Measurements from ENCODE around the gene HOXA3. TPM values are rescaled to one million over a fixed set of nuclear protein-coding genes. Genes with fewer than 3 reads are reported as not detected.
A peak's percentile ranks its signal among the peaks of the same experiment; 100 is the strongest.

Gene HOXA3
- total and polyA plus RNA-seq, 4 donors = 3.8 to 20.8 (median 10.9) TPM

DNA sequence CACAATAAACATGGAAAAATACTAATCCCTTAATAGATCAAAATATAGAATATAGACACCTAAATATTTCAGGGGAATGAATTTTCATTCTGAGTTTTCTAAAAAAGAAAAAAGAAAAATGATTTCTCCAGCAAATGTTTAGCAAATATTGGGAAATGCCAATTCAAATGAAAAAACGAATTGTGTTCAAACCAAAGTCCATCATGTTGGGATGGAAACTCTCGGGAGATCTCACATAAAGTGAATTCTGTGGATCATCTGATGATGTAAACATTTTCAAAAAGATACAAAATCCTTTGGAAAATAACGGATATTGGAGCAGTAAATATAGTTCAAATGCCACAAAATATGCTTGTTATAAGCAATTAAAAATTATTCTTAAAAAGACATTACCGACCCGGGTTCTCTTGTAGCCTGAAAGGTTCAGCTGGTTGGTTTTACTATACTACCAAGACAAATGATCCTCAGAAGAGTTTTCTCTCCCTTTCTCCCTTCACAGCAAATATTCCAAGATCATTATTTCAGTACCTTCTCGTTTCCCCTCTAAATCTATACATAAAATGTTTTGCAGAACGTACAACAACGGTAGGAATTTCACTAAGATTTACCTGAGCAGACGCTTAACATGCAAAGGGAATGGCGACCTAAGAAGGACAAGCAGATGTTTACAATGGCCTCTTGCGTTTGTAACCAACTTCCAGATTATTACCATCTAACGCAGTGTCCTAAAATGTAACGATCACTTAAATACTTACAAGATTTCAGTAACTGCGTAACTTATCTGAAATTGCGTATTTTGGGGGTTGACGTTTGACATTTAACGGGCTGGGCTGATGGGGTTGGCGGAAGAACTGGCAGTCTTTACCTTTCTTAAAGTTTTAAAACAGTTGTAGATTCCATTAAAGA, 45.0 kb upstream of the HOXA3 start:
- Histone ChIP-seq H3K27ac (ENCODE audit: low read depth in 1 of 2, low read length in 2 of 2) (no peak overlapping the region), H3K4me1 (ENCODE audit: control insufficient read depth in 1 of 2, insufficient read depth in 2 of 2, low read length in 2 of 2) (no peaks in the 10 kb centered on the region), H3K9me3 (ENCODE audit: control insufficient read depth, low read length) (no peaks in the 10 kb centered on the region), H3K4me3 (ENCODE audit: low read length in 2 of 2) (no peak overlapping the region), H3K27me3 (ENCODE audit: control insufficient read depth in 1 of 2, insufficient read depth in 2 of 2, low read length in 1 of 2) (peaks cover 0 to 2% of the 10 kb centered on the region in 2 donors), H3K36me3 (ENCODE audit: control insufficient read depth in 1 of 2, insufficient read depth in 2 of 2, low read length in 1 of 2) (no peaks in the 10 kb centered on the region)
- WGBS, 2 donors = 29 to 30% methylated on average over 18 of the region's 18 CpGs
- ATAC-seq (ENCODE audit: low FRiP score) (no peak), DNase-seq (no peak)
- intact Hi-C loops (cut with DNase I) = loop anchor here (5.0 to 10.0 kb wide), 4 partner anchors 717 to 897 kb away; no protein-coding TSS in a partner anchor

DNA sequence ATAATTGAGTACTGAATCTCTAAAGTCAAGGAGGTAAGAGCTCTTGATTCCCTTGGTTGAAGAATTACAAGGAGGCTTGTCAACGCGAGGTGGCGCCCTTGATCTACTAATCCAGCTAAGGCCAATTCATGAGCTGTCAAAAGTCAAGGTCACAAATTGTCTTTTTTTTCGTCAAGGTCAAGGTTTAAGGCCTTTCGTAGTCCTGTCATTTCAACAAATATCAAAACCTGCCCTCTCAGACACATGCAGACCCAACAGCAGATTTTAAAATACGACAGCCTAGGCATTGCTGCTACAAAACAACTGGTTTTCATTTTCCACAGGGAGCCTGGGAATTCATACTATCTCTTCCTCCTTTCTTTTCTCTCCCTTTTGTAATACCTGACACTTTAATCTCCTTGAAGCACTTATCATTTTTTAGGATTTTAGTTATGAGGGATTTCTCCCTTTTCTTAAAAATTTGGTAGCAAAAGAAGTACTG, 43.9 kb upstream of the HOXA3 start:
- H3K9me3 ChIP-seq (ENCODE audit: control insufficient read depth, low read length) = no peaks in the 10 kb centered on the region
- ATAC-seq (ENCODE audit: low FRiP score) = peak; percentile 71
- 4 to 5% methylated on average over 6 of the region's 6 CpGs for WGBS, 2 donors
- no peak overlapping the region for H3K4me3 ChIP-seq (ENCODE audit: low read length in 2 of 2)
- intact Hi-C loops (cut with DNase I) = loop anchor here (5.0 to 10.0 kb wide), 4 partner anchors 718 to 898 kb away; no protein-coding TSS in a partner anchor
- no peak overlapping the region for H3K27ac ChIP-seq (ENCODE audit: low read depth in 1 of 2, low read length in 2 of 2)
- H3K36me3 ChIP-seq (ENCODE audit: control insufficient read depth in 1 of 2, insufficient read depth in 2 of 2, low read length in 1 of 2) = no peaks in the 10 kb centered on the region
- DNase-seq = peak; percentile 88 to 95
- H3K4me1 ChIP-seq (ENCODE audit: control insufficient read depth in 1 of 2, insufficient read depth in 2 of 2, low read length in 2 of 2) = no peaks in the 10 kb centered on the region
- peaks cover 0 to 2% of the 10 kb centered on the region in 2 donors for H3K27me3 ChIP-seq (ENCODE audit: control insufficient read depth in 1 of 2, insufficient read depth in 2 of 2, low read length in 1 of 2)

DNA sequence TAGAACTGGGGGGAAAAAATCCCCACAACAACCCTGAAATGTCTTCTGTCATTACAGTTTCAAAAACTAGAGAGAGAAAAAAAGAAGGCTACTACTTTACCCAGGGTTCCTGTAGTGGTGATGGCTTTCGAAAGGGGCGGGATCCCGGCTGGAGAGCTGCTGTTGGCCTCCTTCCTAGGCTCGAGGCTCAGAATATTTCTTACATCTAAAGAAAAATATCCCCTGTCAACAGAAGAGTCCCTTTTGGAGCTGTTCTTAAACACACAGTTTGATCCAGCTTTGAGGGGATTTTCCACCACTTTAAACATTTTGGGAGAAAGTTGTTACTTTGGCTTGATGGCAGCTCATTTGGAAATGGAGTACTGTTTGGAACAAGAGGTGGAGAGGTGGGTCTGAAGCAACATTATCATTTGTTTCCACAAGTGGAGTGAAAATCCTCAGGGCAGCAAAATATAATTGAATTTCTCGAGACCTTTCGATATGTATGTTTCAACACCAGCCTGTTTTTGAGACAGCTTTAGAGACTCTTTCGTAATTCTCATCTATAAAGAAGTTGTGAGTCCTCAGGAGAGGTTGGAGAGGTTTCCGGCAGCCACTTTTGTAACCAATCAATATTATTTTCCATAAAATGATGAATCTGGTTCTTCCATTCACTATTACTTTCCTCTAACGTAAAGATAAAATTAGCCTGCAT, 42.5 kb upstream of the HOXA3 start:
- no peak overlapping the region for H3K4me3 ChIP-seq (ENCODE audit: low read length in 2 of 2)
- ATAC-seq (ENCODE audit: low FRiP score) (no peak), DNase-seq (no peak)
- 34 to 41% methylated on average over 9 of the region's 9 CpGs for WGBS, 2 donors
- intact Hi-C loops (cut with DNase I) = loop anchor here (5.0 to 10.0 kb wide), 4 partner anchors 720 to 900 kb away; no protein-coding TSS in a partner anchor
- no peaks in the 10 kb centered on the region for H3K36me3 ChIP-seq (ENCODE audit: control insufficient read depth in 1 of 2, insufficient read depth in 2 of 2, low read length in 1 of 2)
- H3K4me1 ChIP-seq (ENCODE audit: control insufficient read depth in 1 of 2, insufficient read depth in 2 of 2, low read length in 2 of 2) = no peaks in the 10 kb centered on the region
- H3K27ac ChIP-seq (ENCODE audit: low read depth in 1 of 2, low read length in 2 of 2) = no peak overlapping the region
- peaks cover 0 to 2% of the 10 kb centered on the region in 2 donors for H3K27me3 ChIP-seq (ENCODE audit: control insufficient read depth in 1 of 2, insufficient read depth in 2 of 2, low read length in 1 of 2)
- no peaks in the 10 kb centered on the region for H3K9me3 ChIP-seq (ENCODE audit: control insufficient read depth, low read length)

DNA sequence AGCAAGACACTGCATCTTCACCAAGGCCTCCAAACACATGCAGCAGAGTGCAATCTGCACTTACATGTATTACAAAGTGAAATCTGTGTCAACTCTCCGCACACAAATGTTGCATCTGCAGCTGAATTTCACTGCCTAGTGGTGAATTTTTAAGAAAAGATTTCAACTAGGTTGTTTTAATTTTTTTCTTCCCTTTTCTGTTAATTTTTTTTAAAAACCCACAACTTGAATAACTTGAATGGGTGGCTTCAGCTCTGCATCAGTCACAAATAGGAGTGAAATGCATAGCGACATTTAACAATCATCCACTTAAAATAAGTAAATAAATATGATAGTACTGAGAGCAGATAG, 41.6 kb upstream of the HOXA3 start:
- Histone ChIP-seq H3K27ac (ENCODE audit: low read depth in 1 of 2, low read length in 2 of 2) (no peak overlapping the region), H3K4me3 (ENCODE audit: low read length in 2 of 2) (no peak overlapping the region), H3K4me1 (ENCODE audit: control insufficient read depth in 1 of 2, insufficient read depth in 2 of 2, low read length in 2 of 2) (no peaks in the 10 kb centered on the region), H3K9me3 (ENCODE audit: control insufficient read depth, low read length) (no peaks in the 10 kb centered on the region), H3K36me3 (ENCODE audit: control insufficient read depth in 1 of 2, insufficient read depth in 2 of 2, low read length in 1 of 2) (no peaks in the 10 kb centered on the region), H3K27me3 (ENCODE audit: control insufficient read depth in 1 of 2, insufficient read depth in 2 of 2, low read length in 1 of 2) (peaks cover 0 to 2% of the 10 kb centered on the region in 2 donors)
- ATAC-seq (ENCODE audit: low FRiP score) (no peak), DNase-seq (no peak)
- WGBS, 2 donors = 61 to 75% methylated on average over 2 of the region's 2 CpGs
- intact Hi-C loops (cut with DNase I) = loop anchor here (10.0 kb wide), 2 partner anchors 721 to 901 kb away; no protein-coding TSS in a partner anchor

DNA sequence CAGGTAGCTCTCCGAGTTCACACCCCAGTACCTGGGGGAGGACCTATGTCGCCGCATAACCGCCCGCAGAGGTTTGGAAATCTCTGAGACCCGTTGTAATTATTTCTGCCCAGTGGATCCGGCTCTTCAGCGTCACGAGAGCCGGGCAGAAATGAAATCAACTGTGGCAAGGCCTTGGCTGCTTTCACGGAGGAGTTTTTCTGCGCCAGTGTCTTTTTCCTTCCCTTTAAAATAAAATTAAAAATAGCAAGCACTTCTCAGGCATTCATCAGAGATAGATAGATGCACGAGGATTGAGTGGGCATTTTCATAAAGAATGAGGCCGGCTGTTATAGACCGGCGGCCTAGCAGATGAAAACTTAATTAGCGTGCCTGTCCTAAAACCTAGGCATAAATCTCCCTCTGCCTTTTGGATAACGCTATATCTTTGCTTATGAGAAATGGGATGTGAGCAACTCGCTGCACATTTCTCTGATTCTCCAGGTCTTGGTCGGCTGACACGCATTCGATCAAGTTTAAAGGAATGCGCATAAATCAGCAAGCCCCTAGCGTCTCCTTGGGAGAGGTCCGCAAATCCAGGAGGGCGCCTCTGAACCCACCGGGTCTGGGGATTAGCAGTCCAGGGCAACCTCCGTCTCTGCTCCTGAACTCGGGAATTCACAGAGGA, 41.1 kb upstream of the HOXA3 start:
- intact Hi-C loops (cut with DNase I) = loop anchor here (10.0 kb wide), 2 partner anchors 721 to 901 kb away; no protein-coding TSS in a partner anchor
- peaks cover 0 to 2% of the 10 kb centered on the region in 2 donors for H3K27me3 ChIP-seq (ENCODE audit: control insufficient read depth in 1 of 2, insufficient read depth in 2 of 2, low read length in 1 of 2)
- no peak for ATAC-seq (ENCODE audit: low FRiP score)
- no peaks in the 10 kb centered on the region for H3K36me3 ChIP-seq (ENCODE audit: control insufficient read depth in 1 of 2, insufficient read depth in 2 of 2, low read length in 1 of 2)
- H3K4me3 ChIP-seq (ENCODE audit: low read length in 2 of 2) = no peak overlapping the region
- no peaks in the 10 kb centered on the region for H3K9me3 ChIP-seq (ENCODE audit: control insufficient read depth, low read length)
- H3K4me1 ChIP-seq (ENCODE audit: control insufficient read depth in 1 of 2, insufficient read depth in 2 of 2, low read length in 2 of 2) = no peaks in the 10 kb centered on the region
- WGBS, 2 donors = 31 to 39% methylated on average over 29 of the region's 29 CpGs
- no peak overlapping the region for H3K27ac ChIP-seq (ENCODE audit: low read depth in 1 of 2, low read length in 2 of 2)
- peak in 1 of 2 donors; percentile 35 for DNase-seq

DNA sequence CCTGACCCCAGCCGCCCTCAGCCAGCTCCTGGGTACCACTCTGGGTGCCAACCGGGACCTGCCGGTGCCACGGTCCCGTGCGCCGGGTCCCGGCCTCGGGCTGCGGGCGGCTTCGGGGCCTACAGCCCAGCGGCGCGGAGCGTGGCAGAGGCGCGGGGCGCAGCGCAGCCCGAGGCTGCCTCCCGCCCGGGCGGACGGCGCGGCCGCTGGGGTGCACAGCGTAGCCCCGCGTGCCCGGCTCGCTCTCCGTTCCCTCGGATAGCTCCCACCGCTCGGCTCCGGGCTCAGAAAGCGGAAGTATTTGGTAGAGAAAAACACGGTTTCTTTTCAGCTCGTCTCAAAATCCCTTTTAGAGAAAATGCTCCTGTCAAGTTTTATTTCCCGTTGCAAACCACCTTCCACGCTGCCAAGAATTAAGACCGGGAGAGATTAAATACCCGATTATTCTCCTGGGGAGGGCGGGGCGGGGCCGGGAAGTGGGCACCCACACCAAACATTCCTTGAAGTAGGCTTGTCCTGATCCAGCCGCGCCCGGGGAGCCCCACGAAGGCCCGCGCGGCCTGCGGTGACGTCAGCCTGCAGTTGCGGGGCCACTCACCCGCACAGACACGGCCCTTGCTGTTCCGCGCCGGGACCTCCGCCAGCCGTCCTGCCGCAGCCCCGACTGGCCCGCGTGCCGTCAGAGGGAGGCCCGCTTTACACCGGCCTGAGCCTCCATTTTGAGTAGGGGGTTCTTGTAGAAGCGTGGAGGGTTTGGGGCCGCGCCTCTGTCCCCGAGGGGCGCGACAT, 40.4 kb upstream of the HOXA3 start:
- Histone ChIP-seq H3K36me3 (ENCODE audit: control insufficient read depth in 1 of 2, insufficient read depth in 2 of 2, low read length in 1 of 2) (no peaks in the 10 kb centered on the region), H3K27ac (ENCODE audit: low read depth in 1 of 2, low read length in 2 of 2) (no peak overlapping the region), H3K27me3 (ENCODE audit: control insufficient read depth in 1 of 2, insufficient read depth in 2 of 2, low read length in 1 of 2) (peaks cover 0 to 2% of the 10 kb centered on the region in 2 donors), H3K4me1 (ENCODE audit: control insufficient read depth in 1 of 2, insufficient read depth in 2 of 2, low read length in 2 of 2) (no peaks in the 10 kb centered on the region), H3K4me3 (ENCODE audit: low read length in 2 of 2) (no peak overlapping the region), H3K9me3 (ENCODE audit: control insufficient read depth, low read length) (no peaks in the 10 kb centered on the region)
- DNase-seq (peak; percentile 55 to 79), ATAC-seq (ENCODE audit: low FRiP score) (peak; percentile 41)
- intact Hi-C loops (cut with DNase I) = loop anchor here (10.0 kb wide), 2 partner anchors 722 to 902 kb away; no protein-coding TSS in a partner anchor
- 3 to 4% methylated on average over 61 to 78 of the region's 78 CpGs for WGBS, 2 donors

DNA sequence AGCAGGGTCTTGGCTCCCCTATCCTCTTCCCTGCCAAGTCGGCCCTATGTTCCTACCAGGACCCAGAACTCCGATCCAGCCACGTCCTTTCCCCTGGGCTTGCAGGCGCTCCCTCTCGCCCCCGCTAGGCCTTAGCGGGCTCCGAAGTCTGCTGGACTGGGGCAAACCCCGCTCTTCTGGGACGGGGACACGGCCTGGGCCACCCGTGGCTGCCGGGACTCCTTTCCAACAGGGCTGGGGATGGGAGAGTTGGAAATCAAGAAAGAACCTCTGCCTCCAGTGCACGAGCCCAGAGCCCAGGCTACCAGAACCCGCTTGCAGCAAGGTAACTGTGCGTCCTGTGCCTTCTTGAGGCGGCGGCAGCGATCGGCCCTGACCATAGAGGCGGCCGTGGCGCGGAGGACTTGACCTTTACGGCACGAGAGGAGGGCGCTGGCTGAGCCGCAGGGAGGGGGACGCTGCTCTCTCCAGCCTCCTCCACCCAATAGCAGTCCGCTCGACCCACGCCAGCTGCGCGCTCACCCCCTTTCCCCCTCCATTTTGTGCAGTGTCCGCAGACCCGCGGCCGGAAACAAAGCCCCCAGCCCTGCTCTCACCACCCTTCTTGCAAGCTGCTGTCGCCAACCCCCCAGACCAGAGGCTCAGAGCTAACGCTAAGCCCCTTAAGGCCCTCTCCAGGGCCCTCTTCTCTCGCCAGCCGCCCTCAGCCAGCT, 39.6 kb upstream of the HOXA3 start:
- ATAC-seq (ENCODE audit: low FRiP score) (peak; percentile 9), DNase-seq (peak; percentile 46 to 74)
- WGBS, 2 donors = 44 to 49% methylated on average over 41 to 42 of the region's 42 CpGs
- Histone ChIP-seq H3K27me3 (ENCODE audit: control insufficient read depth in 1 of 2, insufficient read depth in 2 of 2, low read length in 1 of 2) (peaks cover 0 to 2% of the 10 kb centered on the region in 2 donors), H3K4me3 (ENCODE audit: low read length in 2 of 2) (no peak overlapping the region), H3K27ac (ENCODE audit: low read depth in 1 of 2, low read length in 2 of 2) (no peak overlapping the region), H3K36me3 (ENCODE audit: control insufficient read depth in 1 of 2, insufficient read depth in 2 of 2, low read length in 1 of 2) (no peaks in the 10 kb centered on the region), H3K4me1 (ENCODE audit: control insufficient read depth in 1 of 2, insufficient read depth in 2 of 2, low read length in 2 of 2) (no peaks in the 10 kb centered on the region), H3K9me3 (ENCODE audit: control insufficient read depth, low read length) (no peaks in the 10 kb centered on the region)
- intact Hi-C loops (cut with DNase I) = loop anchor here (10.0 kb wide), 2 partner anchors 723 to 903 kb away; no protein-coding TSS in a partner anchor

All from aorta (tissue), 5 donors.